ENCODE data around the gene TMEM33. TPM values are rescaled to one million over a fixed set of nuclear protein-coding genes. Genes with fewer than 3 reads are reported as not detected.

Gene TMEM33
- total RNA-seq, 1 experiment from 2014 or later, result 104 TPM

DNA sequence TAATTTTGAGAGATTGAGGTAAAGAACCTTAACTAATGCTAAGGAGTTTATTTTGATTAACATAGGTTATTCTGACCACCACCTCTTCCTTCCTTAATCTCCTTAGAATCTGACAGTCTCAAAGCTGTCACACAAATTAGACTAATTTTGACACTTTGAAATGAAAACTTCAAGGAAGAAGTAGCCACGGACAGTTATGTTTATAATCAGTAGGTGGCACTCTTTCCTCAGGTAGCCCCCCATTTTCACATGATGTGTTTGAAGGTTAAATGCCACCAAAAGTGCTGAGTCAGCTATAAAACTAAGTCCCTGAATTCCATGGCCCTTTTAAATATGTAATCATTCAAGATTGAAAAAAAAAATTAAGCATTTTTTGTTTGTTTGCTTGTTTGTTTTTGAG lies 22.4 kb downstream of the TMEM33 start:
- H3K4me3 ChIP-seq (ENCODE audit: low read depth, low read length, poor library complexity, severe bottlenecking), result no peak overlapping the region
- ChIA-PET CTCF (no interaction called here), POLR2A (ENCODE audit: low non-redundant PET) (no interaction called here)
- H3K27ac ChIP-seq (ENCODE audit: low read depth, low read length, poor library complexity, severe bottlenecking), result no peak overlapping the region
- H3K36me3 ChIP-seq (ENCODE audit: insufficient read depth, low read length, poor library complexity, severe bottlenecking), result peaks cover 18% of the 10 kb centered on the region
- TF ChIP-seq, protein P1, sequence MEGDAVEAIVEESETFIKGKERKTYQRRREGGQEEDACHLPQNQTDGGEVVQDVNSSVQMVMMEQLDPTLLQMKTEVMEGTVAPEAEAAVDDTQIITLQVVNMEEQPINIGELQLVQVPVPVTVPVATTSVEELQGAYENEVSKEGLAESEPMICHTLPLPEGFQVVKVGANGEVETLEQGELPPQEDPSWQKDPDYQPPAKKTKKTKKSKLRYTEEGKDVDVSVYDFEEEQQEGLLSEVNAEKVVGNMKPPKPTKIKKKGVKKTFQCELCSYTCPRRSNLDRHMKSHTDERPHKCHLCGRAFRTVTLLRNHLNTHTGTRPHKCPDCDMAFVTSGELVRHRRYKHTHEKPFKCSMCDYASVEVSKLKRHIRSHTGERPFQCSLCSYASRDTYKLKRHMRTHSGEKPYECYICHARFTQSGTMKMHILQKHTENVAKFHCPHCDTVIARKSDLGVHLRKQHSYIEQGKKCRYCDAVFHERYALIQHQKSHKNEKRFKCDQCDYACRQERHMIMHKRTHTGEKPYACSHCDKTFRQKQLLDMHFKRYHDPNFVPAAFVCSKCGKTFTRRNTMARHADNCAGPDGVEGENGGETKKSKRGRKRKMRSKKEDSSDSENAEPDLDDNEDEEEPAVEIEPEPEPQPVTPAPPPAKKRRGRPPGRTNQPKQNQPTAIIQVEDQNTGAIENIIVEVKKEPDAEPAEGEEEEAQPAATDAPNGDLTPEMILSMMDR (conservative IDR thresholded peaks at IDR 0.05; ENCODE audit: low read depth, low read length), result peak; percentile 61
- TF ChIP-seq EZH2 (IDR thresholded peaks at IDR 0.05; ENCODE audit: borderline replicate concordance, low read depth, low read length, poor library complexity, severe bottlenecking), result no peak
- DNase-seq (ENCODE audit: low spot score), result peak; percentile 55
- no peaks in the 10 kb centered on the region for H3K4me1 ChIP-seq (ENCODE audit: insufficient read depth, low read length, poor library complexity, severe bottlenecking)
- H3K9me3 ChIP-seq (ENCODE audit: low read depth, low read length, poor library complexity, severe bottlenecking), result no peaks in the 10 kb centered on the region
- TSS peak; percentile 10 for BruUV-seq (replicated peaks)
- H3K27me3 ChIP-seq (replicated peaks; ENCODE audit: insufficient read depth, low read depth, low read length, poor library complexity), result no peaks in the 10 kb centered on the region
- intact Hi-C loops (cut with micrococcal nuclease; ENCODE audit: unreplicated experiment), result loop anchor here (5.0 to 10.0 kb wide), 2 partner anchors 325 to 557 kb away; no protein-coding TSS in a partner anchor

DNA sequence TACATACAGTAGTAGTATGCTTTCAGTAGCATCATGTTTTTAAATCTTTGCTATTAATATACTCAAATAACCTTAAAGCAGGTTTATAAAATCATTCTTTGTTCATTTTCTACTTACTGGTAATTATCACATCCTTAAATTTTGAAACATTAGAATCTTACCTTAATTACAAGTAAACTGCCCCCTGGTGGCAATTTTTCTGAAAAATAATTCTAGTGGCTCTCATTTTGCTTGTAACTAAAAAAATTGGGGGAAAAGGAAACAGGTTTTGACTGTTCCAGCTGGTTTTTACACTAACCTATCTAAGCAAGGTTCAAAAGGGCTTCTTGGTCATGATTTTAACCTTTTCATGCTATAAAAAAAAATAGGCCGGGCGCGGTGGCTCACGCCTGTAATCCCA lies 27.9 kb downstream of the TMEM33 start:
- ChIA-PET POLR2A (ENCODE audit: low non-redundant PET) (no interaction called here), CTCF (interaction anchor here (0.6 kb wide), 1 partner anchor 22 kb away, joined by 3 read pairs; no protein-coding TSS in a partner anchor)
- Histone ChIP-seq H3K27ac (ENCODE audit: low read depth, low read length, poor library complexity, severe bottlenecking) (no peak overlapping the region), H3K4me1 (ENCODE audit: insufficient read depth, low read length, poor library complexity, severe bottlenecking) (no peaks in the 10 kb centered on the region), H3K9me3 (ENCODE audit: low read depth, low read length, poor library complexity, severe bottlenecking) (no peaks in the 10 kb centered on the region), H3K27me3 (replicated peaks; ENCODE audit: insufficient read depth, low read depth, low read length, poor library complexity) (no peaks in the 10 kb centered on the region), H3K36me3 (ENCODE audit: insufficient read depth, low read length, poor library complexity, severe bottlenecking) (no peaks in the 10 kb centered on the region), H3K4me3 (ENCODE audit: low read depth, low read length, poor library complexity, severe bottlenecking) (no peak overlapping the region)
- intact Hi-C loops (cut with micrococcal nuclease; ENCODE audit: unreplicated experiment), result loop anchor here (5.0 kb wide), 1 partner anchor 271 kb away; no protein-coding TSS in a partner anchor
- peak; percentile 41 for DNase-seq (ENCODE audit: low spot score)
- TF ChIP-seq EZH2 (IDR thresholded peaks at IDR 0.05; ENCODE audit: borderline replicate concordance, low read depth, low read length, poor library complexity, severe bottlenecking), result no peak
- TF ChIP-seq, protein P1 (conservative IDR thresholded peaks at IDR 0.05; ENCODE audit: low read depth, low read length), result peak; percentile 59; the same call in 1 of the 2 replicates
- BruUV-seq (replicated peaks), result no TSS peak

DNA sequence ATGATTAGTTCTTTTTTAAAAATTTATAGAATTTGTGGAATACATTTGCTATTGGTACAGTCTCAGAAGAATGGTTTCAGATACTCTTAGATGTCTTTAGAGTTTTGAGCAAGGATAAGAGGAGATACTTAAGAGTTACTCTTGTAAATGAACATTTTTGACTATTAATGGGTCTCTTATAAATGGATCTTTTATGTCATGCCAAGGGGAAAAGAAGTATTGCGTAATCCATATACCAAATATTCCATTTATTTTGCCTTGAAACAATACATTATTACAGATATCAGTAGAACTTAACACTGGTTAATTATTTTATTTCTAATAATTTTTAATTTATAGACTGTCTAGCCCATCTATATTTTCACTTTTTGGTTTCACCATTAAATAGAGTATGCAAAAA lies 29.2 kb downstream of the TMEM33 start:
- POLR2A ChIA-PET (ENCODE audit: low non-redundant PET), result interaction anchor here (0.6 kb wide), 1 partner anchor 1094 kb away, joined by 3 read pairs; no protein-coding TSS in a partner anchor
- BruUV-seq (replicated peaks), result no TSS peak
- Histone ChIP-seq H3K36me3 (ENCODE audit: insufficient read depth, low read length, poor library complexity, severe bottlenecking) (no peaks in the 10 kb centered on the region), H3K27me3 (replicated peaks; ENCODE audit: insufficient read depth, low read depth, low read length, poor library complexity) (no peaks in the 10 kb centered on the region), H3K4me3 (ENCODE audit: low read depth, low read length, poor library complexity, severe bottlenecking) (no peak overlapping the region), H3K9me3 (ENCODE audit: low read depth, low read length, poor library complexity, severe bottlenecking) (no peaks in the 10 kb centered on the region), H3K27ac (ENCODE audit: low read depth, low read length, poor library complexity, severe bottlenecking) (no peak overlapping the region), H3K4me1 (ENCODE audit: insufficient read depth, low read length, poor library complexity, severe bottlenecking) (no peaks in the 10 kb centered on the region)
- intact Hi-C loops (cut with micrococcal nuclease; ENCODE audit: unreplicated experiment), result loop anchor here (5.0 kb wide), 1 partner anchor 272 kb away; no protein-coding TSS in a partner anchor
- TF ChIP-seq, protein P1 (conservative IDR thresholded peaks at IDR 0.05; ENCODE audit: low read depth, low read length), result no peak
- TF ChIP-seq EZH2 (IDR thresholded peaks at IDR 0.05; ENCODE audit: borderline replicate concordance, low read depth, low read length, poor library complexity, severe bottlenecking), result no peak
- CTCF ChIA-PET, result no interaction called here
- no peak for DNase-seq (ENCODE audit: low spot score)

Data from A673 (cell line).